ENCODE data around the gene SLC12A2.

DNA sequence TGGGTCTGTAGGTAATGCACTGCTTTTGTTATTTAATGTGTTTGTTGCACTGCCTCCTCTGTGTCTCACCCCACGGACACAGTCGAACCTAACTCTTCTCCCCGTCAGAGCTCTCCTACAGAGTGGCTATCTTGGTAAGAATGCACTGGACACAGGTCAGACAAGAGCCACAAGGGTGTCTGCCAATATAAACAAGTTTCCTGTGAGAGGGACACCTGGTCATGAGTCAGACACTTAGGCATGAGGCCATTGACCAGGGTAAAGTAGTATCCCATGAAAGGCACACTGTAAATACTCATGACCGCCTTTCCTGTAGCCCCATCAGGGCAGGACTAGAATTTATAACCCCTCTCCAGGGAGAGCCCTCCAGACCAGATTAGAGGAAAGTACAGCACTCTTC is 115.5 kb downstream of the SLC12A2 start:
- TF ChIP-seq, protein P1, sequence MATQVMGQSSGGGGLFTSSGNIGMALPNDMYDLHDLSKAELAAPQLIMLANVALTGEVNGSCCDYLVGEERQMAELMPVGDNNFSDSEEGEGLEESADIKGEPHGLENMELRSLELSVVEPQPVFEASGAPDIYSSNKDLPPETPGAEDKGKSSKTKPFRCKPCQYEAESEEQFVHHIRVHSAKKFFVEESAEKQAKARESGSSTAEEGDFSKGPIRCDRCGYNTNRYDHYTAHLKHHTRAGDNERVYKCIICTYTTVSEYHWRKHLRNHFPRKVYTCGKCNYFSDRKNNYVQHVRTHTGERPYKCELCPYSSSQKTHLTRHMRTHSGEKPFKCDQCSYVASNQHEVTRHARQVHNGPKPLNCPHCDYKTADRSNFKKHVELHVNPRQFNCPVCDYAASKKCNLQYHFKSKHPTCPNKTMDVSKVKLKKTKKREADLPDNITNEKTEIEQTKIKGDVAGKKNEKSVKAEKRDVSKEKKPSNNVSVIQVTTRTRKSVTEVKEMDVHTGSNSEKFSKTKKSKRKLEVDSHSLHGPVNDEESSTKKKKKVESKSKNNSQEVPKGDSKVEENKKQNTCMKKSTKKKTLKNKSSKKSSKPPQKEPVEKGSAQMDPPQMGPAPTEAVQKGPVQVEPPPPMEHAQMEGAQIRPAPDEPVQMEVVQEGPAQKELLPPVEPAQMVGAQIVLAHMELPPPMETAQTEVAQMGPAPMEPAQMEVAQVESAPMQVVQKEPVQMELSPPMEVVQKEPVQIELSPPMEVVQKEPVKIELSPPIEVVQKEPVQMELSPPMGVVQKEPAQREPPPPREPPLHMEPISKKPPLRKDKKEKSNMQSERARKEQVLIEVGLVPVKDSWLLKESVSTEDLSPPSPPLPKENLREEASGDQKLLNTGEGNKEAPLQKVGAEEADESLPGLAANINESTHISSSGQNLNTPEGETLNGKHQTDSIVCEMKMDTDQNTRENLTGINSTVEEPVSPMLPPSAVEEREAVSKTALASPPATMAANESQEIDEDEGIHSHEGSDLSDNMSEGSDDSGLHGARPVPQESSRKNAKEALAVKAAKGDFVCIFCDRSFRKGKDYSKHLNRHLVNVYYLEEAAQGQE (IDR thresholded peaks at IDR 0.05; ENCODE audit: borderline replicate concordance), result no peak
- TF ChIP-seq POLR2AphosphoS5 (IDR thresholded peaks at IDR 0.05), result no peak
- TF ChIP-seq, protein P2, sequence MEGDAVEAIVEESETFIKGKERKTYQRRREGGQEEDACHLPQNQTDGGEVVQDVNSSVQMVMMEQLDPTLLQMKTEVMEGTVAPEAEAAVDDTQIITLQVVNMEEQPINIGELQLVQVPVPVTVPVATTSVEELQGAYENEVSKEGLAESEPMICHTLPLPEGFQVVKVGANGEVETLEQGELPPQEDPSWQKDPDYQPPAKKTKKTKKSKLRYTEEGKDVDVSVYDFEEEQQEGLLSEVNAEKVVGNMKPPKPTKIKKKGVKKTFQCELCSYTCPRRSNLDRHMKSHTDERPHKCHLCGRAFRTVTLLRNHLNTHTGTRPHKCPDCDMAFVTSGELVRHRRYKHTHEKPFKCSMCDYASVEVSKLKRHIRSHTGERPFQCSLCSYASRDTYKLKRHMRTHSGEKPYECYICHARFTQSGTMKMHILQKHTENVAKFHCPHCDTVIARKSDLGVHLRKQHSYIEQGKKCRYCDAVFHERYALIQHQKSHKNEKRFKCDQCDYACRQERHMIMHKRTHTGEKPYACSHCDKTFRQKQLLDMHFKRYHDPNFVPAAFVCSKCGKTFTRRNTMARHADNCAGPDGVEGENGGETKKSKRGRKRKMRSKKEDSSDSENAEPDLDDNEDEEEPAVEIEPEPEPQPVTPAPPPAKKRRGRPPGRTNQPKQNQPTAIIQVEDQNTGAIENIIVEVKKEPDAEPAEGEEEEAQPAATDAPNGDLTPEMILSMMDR (IDR thresholded peaks at IDR 0.05; ENCODE audit: poor library complexity, severe bottlenecking), result no peak
- no peak for TF ChIP-seq RAD21 (conservative IDR thresholded peaks at IDR 0.05)
- TF ChIP-seq EZH2 (IDR thresholded peaks at IDR 0.05; ENCODE audit: borderline replicate concordance, insufficient read depth, low read length, poor library complexity, severe bottlenecking), result no peak
- no peak for TF ChIP-seq EP300 (conservative IDR thresholded peaks at IDR 0.05; ENCODE audit: poor library complexity, severe bottlenecking)

All from neural cell (in vitro differentiated cells).